ENCODE data around the gene PCNX3.

DNA sequence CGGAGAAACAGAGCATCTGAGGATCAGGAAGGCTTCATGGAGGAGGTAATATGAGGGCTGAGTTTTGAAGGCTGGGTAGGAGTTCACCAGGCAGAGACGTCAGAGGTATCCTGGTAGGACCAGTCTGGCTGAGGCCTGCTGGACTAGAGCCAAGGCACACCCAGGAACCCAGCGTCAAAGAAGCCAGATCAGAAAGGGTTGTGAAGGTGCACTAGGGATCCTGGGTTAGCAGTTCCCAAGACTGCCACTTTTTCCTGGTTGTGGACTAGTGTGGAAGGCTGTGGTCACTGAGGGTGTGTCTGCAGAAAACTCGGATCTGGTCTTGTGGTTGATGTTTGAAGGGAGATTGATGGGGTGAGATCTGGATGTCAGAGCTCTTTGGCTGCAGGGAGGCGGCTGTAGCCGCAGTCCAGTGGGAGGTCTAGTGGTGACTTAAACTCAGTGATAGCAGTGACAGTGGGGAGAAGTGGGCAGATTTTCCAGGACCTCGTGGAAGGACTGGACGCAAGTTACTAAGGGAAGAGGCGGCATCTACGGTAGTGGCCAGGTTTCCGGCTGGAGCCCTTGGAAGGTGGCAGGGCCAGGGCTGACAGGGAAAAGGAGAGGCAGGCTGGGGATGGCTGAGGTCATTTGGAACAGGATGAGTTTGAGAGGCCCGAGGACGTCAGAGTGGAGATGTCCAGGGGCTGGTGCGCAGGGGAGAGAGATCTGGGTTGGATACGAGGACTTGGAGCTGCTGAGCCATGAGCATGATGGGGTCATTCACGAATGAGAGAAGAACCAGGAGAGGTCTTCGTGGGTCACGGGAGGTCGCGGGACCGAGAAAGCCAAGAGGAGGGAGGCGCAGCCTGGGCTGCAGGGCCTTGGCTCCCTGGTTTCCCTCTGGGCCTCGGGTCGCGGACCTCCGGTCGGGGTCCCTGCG lies 36.3 kb downstream of the PCNX3 start:
- TF ChIP-seq, protein P1, sequence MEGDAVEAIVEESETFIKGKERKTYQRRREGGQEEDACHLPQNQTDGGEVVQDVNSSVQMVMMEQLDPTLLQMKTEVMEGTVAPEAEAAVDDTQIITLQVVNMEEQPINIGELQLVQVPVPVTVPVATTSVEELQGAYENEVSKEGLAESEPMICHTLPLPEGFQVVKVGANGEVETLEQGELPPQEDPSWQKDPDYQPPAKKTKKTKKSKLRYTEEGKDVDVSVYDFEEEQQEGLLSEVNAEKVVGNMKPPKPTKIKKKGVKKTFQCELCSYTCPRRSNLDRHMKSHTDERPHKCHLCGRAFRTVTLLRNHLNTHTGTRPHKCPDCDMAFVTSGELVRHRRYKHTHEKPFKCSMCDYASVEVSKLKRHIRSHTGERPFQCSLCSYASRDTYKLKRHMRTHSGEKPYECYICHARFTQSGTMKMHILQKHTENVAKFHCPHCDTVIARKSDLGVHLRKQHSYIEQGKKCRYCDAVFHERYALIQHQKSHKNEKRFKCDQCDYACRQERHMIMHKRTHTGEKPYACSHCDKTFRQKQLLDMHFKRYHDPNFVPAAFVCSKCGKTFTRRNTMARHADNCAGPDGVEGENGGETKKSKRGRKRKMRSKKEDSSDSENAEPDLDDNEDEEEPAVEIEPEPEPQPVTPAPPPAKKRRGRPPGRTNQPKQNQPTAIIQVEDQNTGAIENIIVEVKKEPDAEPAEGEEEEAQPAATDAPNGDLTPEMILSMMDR (IDR thresholded peaks at IDR 0.05), result no peak
- TF ChIP-seq POLR2AphosphoS5 (IDR thresholded peaks at IDR 0.05; ENCODE audit: low read depth, low read length), result no peak
- TF ChIP-seq, protein P2, sequence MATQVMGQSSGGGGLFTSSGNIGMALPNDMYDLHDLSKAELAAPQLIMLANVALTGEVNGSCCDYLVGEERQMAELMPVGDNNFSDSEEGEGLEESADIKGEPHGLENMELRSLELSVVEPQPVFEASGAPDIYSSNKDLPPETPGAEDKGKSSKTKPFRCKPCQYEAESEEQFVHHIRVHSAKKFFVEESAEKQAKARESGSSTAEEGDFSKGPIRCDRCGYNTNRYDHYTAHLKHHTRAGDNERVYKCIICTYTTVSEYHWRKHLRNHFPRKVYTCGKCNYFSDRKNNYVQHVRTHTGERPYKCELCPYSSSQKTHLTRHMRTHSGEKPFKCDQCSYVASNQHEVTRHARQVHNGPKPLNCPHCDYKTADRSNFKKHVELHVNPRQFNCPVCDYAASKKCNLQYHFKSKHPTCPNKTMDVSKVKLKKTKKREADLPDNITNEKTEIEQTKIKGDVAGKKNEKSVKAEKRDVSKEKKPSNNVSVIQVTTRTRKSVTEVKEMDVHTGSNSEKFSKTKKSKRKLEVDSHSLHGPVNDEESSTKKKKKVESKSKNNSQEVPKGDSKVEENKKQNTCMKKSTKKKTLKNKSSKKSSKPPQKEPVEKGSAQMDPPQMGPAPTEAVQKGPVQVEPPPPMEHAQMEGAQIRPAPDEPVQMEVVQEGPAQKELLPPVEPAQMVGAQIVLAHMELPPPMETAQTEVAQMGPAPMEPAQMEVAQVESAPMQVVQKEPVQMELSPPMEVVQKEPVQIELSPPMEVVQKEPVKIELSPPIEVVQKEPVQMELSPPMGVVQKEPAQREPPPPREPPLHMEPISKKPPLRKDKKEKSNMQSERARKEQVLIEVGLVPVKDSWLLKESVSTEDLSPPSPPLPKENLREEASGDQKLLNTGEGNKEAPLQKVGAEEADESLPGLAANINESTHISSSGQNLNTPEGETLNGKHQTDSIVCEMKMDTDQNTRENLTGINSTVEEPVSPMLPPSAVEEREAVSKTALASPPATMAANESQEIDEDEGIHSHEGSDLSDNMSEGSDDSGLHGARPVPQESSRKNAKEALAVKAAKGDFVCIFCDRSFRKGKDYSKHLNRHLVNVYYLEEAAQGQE (IDR thresholded peaks at IDR 0.05; ENCODE audit: insufficient read depth in 1 of 2, low read depth in 2 of 2, low read length in 1 of 2), result no peak

Data from Panc1 (cell line).